ENCODE data around the gene TMEM45B. TPM values are rescaled to one million over a fixed set of nuclear protein-coding genes. Genes with fewer than 3 reads are reported as not detected.

The TMEM45B gene
- total RNA-seq, 1 donor from 2014 or later, result 0.37 TPM

- peaks cover 5% of the 10 kb centered on the region for H3K36me3 Mint-ChIP-seq (ENCODE audit: unreplicated experiment)
Observed at GRCh38 chr11:129888451-129888850, 72.8 kb downstream of the TMEM45B start.

GRCh38 chr11:129894278-129895125, 78.9 kb downstream of the TMEM45B start:
- peak overlapping the region; percentile 88 for H3K4me3 Mint-ChIP-seq (ENCODE audit: unreplicated experiment)
- peaks cover 4% of the 10 kb centered on the region for H3K4me1 Mint-ChIP-seq (ENCODE audit: low read depth, unreplicated experiment)
- peak overlapping the region; percentile 8 for H3K27ac Mint-ChIP-seq (ENCODE audit: unreplicated experiment)
- H3K9me3 Mint-ChIP-seq (ENCODE audit: unreplicated experiment), result peaks cover 3% of the 10 kb centered on the region
- no peak for DNase-seq
- H3K36me3 Mint-ChIP-seq (ENCODE audit: unreplicated experiment), result peaks cover 2% of the 10 kb centered on the region
- H3K27me3 Mint-ChIP-seq (ENCODE audit: unreplicated experiment), result peaks cover 4% of the 10 kb centered on the region
- TF ChIP-seq, protein P1, sequence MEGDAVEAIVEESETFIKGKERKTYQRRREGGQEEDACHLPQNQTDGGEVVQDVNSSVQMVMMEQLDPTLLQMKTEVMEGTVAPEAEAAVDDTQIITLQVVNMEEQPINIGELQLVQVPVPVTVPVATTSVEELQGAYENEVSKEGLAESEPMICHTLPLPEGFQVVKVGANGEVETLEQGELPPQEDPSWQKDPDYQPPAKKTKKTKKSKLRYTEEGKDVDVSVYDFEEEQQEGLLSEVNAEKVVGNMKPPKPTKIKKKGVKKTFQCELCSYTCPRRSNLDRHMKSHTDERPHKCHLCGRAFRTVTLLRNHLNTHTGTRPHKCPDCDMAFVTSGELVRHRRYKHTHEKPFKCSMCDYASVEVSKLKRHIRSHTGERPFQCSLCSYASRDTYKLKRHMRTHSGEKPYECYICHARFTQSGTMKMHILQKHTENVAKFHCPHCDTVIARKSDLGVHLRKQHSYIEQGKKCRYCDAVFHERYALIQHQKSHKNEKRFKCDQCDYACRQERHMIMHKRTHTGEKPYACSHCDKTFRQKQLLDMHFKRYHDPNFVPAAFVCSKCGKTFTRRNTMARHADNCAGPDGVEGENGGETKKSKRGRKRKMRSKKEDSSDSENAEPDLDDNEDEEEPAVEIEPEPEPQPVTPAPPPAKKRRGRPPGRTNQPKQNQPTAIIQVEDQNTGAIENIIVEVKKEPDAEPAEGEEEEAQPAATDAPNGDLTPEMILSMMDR (IDR thresholded peaks at IDR 0.05; ENCODE audit: partially characterized antibody, unreplicated experiment), result no peak

More at GRCh38 chr11:129888451-129888850, 72.8 kb downstream of the TMEM45B start:
- H3K27me3 Mint-ChIP-seq (ENCODE audit: unreplicated experiment), result no peaks in the 10 kb centered on the region
- no peaks in the 10 kb centered on the region for H3K9me3 Mint-ChIP-seq (ENCODE audit: unreplicated experiment)
- no peak overlapping the region for H3K27ac Mint-ChIP-seq (ENCODE audit: unreplicated experiment)
- no peak for DNase-seq
- TF ChIP-seq, protein P1 (IDR thresholded peaks at IDR 0.05; ENCODE audit: partially characterized antibody, unreplicated experiment), result no peak
- no peaks in the 10 kb centered on the region for H3K4me1 Mint-ChIP-seq (ENCODE audit: low read depth, unreplicated experiment)
- H3K4me3 Mint-ChIP-seq (ENCODE audit: unreplicated experiment), result no peak overlapping the region

- Mint-ChIP-seq H3K4me3 (ENCODE audit: unreplicated experiment) (peak within 1 kb of the TSS; percentile 88), H3K9me3 (ENCODE audit: unreplicated experiment) (peaks cover 3% of the 10 kb centered on the region), H3K36me3 (ENCODE audit: unreplicated experiment) (no peaks in the 10 kb centered on the region), H3K27ac (ENCODE audit: unreplicated experiment) (peak within 1 kb of the TSS; percentile 91), H3K4me1 (ENCODE audit: low read depth, unreplicated experiment) (peaks cover 4% of the 10 kb centered on the region), H3K27me3 (ENCODE audit: unreplicated experiment) (peaks cover 4% of the 10 kb centered on the region)
- TF ChIP-seq, protein P1 (IDR thresholded peaks at IDR 0.05; ENCODE audit: partially characterized antibody, unreplicated experiment), result no peak
- DNase-seq, result peak; percentile 95
Observed at GRCh38 chr11:129895126-129896041, 79.7 kb downstream of the TMEM45B start, which contains the start of gene NFRKB. NFRKB (minus strand) TSS chr11:129895578; CDS start chr11:129892849, 2,729 bp downstream.

- TF ChIP-seq, protein P1 (IDR thresholded peaks at IDR 0.05; ENCODE audit: partially characterized antibody, unreplicated experiment), result no peak
- peaks cover 4% of the 10 kb centered on the region for H3K27me3 Mint-ChIP-seq (ENCODE audit: unreplicated experiment)
- peaks cover 4% of the 10 kb centered on the region for H3K4me1 Mint-ChIP-seq (ENCODE audit: low read depth, unreplicated experiment)
- DNase-seq, result no peak
- peak overlapping the region; percentile 86 for H3K4me3 Mint-ChIP-seq (ENCODE audit: unreplicated experiment)
- peak overlapping the region; percentile 91 for H3K27ac Mint-ChIP-seq (ENCODE audit: unreplicated experiment)
- peaks cover 3% of the 10 kb centered on the region for H3K9me3 Mint-ChIP-seq (ENCODE audit: unreplicated experiment)
- no peaks in the 10 kb centered on the region for H3K36me3 Mint-ChIP-seq (ENCODE audit: unreplicated experiment)
Observed at GRCh38 chr11:129896062-129896461, 80.4 kb downstream of the TMEM45B start.

All from glutamatergic neuron (in vitro differentiated cells).